Stimulated activated CD4-positive, alpha-beta T cell treated with anti-CD3 and anti-CD28 coated beads, Interleukin-1b, Interleukin-23, amount 100 ng/mL, for 1 hour (primary cell): ENCODE measurements around the gene HAP1.

Experiments
- DNase-seq, 2 donors: peaks; one replicate each; pipeline ENCODE4 v3.0.0-alpha.2; 2020; ENCODE audit warnings: low read depth in 2 of 2

Gene HAP1

DNA sequence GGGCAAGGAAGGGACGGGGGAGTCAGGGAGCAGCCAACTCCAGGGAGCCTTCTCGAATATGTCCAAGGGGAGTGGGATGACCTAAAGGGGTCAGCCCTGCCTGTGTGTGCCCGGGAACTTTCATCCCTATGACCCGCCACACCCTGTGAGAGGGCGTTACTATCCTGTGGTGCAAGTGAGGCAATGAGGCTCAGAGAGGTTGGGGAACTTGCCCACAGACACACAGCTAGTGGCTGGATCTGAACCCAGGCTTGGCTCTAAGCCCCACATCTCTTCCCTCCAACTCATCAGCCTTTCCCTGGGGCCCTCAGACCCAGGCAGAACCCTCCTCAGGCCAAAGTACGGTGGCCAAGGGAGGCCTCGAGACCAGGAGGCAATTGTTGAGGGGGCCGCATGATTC is 28.9 kb upstream of the HAP1 start:
- no peak for DNase-seq

DNA sequence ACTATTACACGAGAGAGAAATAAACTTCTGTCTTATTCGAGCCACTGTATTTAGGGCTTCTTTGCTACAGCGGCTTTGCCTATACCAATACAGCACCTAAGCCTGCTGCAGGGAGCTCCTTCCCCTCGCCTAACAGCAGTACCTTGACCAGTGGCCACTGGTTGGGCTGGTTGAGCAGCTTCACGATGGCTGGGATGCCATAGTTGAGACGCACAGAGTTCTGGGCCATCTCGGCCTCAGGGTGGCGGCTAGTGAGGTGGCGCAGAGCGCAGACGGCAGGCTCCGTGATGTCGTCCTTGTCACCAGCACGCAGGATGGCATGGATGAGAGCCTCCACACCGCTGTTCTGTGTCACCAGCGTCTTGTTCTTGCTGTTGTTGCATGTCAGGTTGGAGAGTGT is 28.4 kb upstream of the HAP1 start:
- DNase-seq: no peak

DNA sequence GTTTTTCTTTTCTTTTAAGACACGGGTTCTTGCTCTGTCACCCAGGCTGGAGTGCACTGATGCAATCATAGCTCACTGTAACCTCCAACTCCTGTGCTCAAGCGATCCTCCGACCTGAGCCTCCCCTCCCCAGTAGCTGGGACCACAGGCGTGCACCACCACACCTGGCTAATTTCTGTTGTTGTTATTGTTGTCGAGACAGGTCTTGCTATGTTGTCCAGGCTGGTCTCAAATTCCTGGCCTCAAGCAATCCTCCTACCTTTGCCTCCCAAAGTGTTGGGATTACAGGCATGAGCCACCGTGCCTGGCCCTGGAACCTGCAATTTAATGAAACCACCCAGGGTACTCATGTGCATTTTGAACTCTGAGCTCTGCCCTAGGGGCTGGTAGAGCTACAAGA is 27.9 kb upstream of the HAP1 start:
- no peak for DNase-seq

DNA sequence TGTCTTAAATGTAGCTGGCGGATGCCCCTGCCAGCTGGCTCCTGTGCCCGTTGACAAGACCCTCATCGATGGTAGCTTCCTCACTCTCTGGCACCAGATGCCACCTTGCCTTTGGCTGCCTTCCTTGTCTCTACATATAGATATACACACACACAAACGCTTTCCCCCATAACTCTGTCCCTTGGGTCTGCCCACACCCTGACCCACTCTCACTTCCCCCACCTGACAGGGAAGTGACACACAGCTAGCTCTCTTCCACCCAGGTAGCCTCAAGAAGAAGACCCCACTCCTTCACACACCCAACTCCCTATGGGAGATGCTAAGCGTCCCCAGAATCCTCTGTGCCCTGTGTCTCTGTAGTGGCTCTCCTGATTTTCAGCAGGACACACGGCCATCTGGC is 26.4 kb upstream of the HAP1 start:
- no peak for DNase-seq

DNA sequence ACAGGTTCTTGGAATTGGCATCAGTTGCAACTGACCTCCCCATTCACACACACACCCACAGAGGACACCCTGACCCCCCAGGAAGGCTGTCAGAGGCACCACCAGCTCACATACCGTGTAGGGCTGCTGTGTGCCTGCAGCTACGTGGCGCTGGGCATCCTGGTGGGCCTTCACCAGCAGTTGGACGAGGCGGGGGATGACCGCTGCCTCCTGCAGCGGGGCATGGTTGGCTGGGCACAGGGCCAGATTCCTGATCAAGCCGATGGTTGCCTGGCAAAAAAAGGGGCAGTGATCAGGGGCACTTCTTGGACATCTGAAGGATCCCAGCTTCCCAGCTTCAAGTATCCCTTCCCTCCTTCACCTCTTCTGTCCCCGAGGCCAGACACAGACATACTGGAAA is 24.2 kb upstream of the HAP1 start:
- no peak for DNase-seq

DNA sequence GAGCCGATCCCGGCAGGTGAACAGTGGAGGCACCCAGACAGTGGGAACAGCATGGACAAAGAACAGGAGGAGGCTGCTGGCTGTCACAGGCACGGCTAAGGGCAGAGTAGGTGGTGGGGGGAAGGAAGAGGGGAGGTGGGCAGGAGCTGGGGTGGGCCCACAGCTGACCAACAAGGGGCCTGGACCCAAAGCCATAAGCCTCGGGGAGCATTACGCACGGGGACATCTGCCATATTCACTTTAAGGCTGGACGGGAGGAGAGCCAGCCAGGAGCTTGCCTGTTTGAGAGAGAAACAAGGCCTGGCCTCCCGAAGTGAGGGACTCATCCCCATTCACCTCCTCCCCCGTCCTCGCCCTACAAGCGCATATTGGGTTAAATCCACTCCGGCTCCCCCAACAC is 19.6 kb upstream of the HAP1 start:
- DNase-seq: no peak

DNA sequence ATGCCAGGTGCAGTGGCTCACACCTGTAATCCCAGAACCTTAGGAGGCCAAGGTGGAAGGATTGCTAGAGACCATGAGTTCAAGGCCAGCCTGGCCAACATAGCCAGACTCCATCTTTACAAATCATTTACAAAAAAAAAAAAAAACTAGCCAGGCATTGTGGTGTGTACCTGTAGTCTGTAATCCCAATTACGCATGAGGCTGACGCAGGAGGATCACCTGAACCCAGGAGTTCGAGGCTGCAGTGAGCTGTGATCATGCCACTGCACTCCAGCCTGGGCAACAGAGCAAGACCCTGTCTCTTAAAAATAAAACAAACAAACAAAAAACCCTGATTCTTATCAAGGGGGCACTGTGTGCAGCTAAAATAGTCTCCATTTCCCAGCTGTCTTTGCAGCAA is 16.8 kb upstream of the HAP1 start:
- DNase-seq: no peak

DNA sequence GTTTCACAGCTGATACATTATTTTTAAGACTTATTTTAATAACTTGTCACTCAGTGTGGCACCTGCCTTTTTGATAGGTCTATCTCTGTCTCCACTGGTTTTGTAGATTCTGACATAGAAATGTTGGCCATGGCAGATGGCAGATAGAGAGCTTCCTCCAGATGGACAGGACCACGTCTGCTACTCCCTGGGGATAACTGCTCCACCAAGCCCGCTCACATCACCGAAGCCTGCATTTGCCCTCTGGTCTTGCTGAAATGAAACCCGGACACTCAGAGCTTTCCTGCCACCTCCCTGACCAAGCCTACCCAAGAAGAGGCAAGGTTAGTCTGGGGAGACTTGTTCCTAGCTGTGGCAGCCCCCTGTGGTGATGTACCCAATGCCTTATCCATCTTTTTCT is 16.4 kb upstream of the HAP1 start:
- no peak for DNase-seq

DNA sequence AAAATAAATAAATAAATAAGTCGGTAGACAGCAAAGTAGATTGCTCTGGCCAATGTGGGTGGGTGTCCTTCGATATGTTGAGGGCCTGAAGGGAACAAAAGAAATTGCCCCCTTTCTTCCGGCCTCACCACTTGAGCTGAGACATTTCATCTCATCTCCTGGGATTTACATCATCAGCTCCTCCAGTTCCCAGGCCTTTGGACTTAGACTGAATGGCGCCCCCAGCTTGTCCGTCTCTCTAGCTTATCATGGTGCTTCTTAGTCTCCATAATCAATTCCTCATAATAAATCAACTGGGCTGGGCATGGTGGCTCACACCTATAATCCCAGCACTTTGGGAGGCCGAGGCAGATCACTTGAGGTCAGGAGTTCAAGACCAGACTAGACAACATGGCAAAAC is 13.8 kb upstream of the HAP1 start:
- no peak for DNase-seq

DNA sequence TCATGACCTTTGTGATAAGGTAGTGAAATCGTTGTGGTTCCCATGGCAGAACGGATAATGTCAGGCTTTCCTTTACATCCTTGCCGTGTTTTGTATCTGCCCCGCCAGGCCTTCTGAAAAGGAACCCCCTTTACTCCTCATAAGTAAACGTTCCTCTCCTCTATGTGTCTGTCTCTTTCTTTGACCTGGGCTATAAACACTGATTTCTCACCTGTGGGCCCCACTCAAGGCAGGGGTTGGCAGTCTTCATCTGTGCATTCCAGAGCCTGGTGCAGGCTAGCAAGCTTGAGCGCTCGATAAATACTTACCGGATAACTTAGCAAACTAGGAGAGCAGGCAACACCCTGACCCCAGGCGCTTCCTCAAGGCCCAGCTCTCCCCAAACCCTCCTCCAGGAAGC is 7.3 kb upstream of the HAP1 start:
- DNase-seq: no peak

DNA sequence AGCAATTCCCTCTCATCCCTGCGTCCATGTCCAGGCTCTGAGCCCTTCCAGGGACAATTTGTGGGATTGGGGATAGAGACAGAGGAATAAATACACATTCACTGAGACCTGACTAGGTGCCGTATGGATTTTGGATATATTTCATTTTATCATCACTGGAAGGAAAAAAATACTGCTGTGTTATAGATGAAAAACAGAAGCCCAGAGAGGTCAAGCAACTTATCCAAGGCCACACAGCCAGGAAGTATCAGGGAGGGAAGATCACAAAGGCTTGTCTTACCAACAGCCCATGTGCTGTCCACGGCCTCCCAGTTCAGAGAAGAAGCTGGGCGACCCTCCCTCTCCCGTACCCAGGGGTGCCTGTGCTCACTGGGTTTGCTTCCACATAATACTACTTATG is 6.1 kb upstream of the HAP1 start:
- no peak for DNase-seq

DNA sequence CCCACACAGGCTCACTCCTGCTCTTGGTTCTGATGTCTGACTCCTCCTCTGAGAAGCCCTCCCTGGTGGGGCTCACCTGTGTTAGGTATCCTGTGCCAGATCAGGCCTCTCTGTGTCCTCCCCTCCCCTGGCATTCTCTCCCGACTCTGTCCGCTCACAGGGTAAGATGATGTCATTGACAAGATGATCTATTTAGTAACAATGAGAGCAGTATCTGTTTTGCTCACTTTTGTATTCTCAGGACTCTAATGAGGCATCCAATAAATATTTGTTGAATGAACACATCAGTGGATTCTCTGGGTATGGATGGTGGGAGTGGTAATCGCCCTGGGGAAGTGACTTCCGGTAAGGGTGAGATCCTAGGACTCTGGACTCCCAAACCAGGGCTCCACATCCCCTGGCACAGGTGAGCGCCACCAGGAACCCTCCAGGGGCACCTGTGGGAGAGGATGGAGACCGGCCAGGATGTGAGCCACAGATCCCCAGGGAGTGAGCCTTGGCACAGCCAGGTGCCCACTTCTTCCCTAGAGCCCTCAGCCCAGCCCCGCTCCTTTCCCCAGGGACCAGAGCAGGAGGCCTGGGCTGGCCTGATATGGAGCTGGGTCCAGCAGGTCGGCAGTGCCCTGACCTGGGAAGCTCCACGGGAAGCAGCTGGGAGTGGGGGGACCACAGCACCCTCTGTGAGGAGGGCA is 5.4 kb upstream of the HAP1 start:
- DNase-seq: no peak

DNA sequence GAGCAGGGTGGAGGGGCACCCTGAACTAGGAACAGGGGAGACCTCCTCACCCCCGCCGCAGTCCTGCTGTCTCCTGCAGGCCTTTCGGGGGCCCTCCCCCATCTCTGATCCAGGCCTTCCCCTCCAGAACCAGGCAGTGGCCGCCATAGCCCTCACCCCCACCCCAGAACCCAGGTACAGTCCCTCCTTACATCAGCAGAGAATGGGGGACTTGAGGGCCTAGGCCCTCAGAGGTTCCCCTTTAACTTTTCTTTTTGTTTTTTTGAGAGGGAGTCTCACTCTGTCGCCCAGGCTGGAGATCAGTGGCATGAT is 4.3 kb upstream of the HAP1 start:
- DNase-seq: no peak

DNA sequence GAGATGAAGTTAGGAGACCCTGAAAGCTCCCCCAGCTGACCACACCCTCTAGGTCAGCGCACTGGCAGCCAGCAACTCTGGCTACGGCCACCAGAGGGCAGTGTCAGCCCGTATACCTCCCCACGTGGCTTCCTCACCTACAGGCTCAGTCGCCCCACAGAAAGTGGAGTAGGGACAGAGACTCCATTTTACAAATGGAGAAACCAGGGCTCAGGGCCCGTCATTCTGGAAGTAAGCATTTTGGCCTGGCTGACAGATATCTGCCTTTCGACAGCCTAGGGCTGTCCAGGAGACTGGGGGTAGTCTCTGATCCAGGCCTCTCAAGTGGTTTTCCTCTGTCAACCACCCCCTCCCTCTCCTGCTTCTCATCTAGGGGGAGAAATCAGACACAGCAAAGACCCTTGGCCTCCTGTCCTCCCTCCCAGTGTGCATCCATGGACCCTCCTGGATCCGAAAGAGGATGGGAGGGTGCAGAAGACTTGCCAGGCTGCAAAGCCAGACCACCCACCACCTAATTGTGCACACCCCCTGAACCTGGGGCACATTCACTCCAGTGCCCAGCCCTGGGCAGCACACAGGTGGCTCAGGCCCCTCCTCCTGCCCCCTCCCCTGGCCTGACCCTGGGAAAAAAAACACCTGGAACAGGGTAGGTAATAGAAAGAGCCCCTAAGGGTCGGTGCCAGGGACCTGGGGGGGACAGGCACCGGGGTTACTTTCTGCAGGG is 3.8 kb upstream of the HAP1 start:
- DNase-seq: peak; percentile 36 to 64

DNA sequence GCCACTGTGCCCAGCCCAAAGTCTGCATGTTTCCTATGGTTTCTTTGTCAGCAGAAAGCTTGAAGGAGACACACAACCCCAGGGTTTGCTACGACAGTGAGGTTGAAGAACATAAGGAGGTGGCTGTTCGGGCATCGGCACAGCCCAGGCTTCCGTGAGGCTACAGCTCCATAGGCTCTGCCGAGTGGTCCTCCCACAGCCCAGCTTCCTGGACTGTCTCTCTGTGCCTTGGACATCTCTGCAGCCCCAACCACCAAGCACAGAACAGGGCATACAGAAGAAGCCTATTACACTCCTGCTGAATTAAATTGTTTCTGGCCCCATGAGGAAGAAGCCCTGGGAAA is 3.2 kb upstream of the HAP1 start:
- DNase-seq: no peak

DNA sequence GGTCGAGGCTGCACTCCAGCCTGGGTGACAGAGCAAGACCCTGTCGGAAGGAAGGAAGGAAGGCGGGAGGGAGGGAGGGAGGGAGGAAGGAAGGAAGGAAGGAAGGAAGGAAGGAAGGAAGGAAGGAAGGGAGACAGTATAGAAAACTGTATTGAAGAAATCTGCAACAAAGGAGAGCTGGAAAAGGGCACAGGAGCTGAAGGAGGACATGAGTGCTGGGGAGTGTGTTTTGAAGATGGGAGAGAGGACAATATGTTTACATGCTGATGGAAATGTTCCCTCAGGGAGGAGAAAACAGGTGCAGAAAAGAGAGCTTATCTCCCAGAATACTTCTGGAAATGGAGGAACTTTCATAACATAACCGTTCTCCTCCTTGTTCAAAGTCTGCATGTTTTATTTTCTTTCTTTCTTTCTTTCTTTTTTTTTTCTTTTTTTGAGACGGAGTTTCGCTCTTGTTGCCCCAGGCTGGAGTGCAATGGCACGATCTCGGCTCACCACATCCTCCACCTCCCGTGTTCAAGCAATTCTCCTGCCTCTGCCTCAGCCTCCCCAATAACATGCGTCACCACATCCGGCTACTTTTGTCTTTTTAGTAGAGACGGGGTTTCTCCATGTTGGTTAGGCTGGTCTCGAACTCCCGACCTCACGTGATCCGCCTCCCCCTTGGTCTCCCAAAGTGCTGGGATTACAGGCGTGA is 2.7 kb upstream of the HAP1 start:
- DNase-seq: no peak

DNA sequence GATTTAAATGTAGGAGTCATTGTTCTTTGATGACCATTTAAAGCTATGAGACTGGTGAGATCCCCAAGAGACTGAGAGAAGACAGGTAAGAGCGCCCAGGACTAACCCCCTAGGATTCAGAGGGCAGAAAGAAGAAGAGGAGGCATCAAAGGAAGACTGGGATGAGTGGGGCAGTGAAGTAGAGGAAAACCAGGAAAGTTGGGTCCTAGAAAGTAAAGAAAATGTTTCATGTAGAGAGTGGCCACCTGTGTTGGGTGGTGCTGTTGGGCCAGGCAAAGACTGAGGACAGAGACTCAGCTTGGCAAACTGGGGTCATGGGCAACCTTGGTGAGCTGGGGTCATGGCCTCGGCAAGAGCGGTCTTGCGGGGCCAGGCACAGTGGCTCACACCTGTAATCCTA is 1.3 kb upstream of the HAP1 start:
- DNase-seq: no peak

DNA sequence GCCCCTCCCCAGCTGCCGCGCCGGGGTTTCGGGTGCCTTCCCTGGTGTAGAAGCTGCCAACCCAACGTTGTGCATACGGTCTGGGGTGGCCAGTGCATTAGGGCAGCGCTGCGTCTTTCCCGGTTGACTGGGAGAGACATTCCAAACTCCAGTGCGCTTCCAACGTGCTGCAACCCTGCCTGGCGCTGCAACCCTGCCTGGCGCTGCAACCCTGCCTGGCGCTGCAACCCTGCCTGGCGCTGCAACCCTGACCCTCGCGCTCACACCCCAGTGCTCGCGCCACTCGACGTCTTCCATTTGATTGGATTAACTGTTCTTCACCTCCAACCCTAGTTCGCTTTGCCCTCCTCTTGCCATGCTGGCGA is 488 bp upstream of the HAP1 start:
- DNase-seq: no peak

DNA sequence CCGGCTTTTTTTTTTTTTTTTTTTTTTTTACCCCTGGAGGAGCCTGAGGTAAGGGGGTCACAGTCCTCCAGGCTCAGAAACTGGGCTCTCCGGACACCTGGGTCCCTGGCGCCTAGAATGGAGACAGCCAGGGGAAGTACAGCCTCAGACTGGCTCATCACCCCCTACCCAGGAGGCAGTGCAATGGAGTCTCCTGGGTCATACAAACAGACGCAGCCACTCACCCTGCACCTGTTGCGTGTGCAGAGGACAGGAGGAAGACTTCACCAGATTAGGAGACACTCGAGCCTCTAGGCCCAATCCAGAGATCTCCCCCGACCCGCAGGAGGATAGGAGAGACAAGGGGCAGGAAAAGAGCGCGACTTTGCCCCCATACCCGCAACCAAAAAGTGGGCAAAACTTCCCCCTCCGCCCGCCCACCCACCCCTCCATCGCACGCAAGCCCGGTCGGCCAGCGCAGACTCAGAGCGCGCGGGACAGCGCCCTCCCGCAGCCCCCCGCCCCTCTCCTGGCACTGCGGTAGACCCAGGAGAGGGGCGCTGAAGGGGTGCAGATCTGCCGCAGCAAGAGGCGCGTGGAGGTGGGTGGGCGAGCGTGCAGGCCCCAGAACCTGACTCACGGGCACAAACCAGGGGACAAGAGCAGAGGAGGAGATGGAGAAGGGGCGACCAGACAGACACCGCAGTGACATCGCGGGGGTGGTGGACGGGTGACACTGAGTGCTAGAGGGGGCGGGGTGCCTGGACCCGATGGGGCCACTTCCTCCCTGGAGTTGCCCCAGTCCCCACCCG is 900 bp downstream of the HAP1 start:
- no peak for DNase-seq

DNA sequence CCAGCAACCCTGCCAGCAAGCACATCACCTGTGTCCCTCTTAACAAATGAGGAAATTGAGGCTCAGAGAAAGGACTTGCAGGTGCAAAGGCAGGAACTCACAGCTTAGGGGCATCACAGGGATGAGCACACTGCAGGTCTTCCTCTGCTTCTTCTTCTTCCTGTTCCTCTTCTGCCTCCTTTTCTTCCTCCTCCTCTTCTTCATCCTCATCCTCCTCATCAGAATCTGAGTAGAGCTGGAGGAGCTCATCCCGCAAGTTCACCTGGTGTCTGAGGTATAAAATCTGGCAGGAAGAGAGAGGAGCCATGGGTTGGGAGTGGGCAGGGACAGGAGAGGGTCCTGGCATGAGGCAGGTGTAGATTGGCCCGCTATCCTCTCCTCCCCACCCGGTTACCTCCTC is 2.6 kb downstream of the HAP1 start:
- DNase-seq: no peak

DNA sequence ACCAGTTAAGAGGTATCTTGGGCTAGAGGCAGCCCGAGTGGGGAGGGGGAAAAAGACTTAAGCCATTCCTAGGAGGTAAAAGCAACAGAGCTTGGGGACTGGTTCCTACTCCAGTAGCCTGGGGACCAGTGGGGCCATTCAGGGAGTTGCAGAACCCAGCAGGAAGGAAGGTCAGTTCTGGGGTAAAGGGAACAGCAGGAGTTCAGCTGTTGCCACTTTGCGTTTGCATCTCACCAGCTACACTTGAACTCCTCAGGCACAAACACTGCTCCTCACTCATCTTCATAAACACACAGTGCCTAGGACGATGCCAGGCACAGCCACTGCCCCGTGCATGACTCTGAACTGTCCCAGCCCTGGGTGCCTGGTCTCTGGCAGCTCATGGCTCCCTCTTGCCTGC is 4.0 kb downstream of the HAP1 start:
- DNase-seq: no peak

DNA sequence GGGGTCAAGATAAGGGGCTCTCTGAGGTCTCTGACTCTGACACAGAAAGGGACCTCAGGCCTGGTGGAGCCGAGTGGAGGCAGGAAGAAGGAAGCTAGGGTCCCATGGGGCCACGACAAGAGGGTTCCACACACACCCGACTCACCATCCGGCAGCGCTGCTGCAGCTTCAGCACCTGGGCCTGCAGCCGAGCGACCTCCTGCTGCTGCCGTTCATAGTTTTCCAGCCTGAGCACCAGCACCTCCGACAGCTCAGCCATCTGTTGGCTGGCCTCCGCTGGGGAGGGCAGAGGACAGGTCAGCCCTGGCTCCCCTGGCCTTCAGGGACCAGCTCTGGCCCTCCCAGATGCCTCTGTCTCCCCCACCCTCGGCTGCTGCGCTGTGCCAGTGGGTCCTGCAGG is 6.4 kb downstream of the HAP1 start:
- no peak for DNase-seq

DNA sequence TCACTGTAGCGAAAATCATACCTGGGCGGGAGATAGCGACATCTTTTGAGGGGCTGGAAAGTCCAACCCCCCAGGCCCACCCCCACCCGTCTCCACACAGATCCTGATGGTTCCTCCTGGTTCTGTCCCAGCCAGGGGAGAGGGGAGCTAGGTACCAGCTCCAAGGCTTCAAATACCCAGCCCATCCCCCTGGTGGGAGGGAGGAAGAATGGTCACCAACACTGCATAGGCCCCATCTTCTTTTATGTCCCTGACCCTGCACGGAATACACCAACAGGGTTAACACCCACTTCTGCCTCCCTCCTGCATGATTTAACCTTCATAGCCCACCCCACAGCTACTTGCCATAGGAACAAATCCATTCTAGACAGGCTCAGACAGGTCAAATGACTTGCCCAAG is 9.3 kb downstream of the HAP1 start:
- no peak for DNase-seq
